ENCODE results near the gene PLPP2. TPM values are rescaled to one million over a fixed set of nuclear protein-coding genes. Genes with fewer than 3 reads are reported as not detected.
"Not testable (repeated sequence)": the region's sequence is repeated elsewhere in the genome, so short reads cannot be mapped to it uniquely, and the experiment has no call there.

PLPP2 gene
- total RNA-seq, 2 experiments from 2014 or later: not detected

GRCh38 chr19:275958-276646, 15.1 kb downstream of the PLPP2 start:
- Mint-ChIP-seq H3K4me3 (no peak overlapping the region), H3K9me3 (no peaks in the 10 kb centered on the region), H3K4me1 (no peaks in the 10 kb centered on the region), H3K27ac (no peak overlapping the region), H3K36me3 (no peaks in the 10 kb centered on the region), H3K27me3 (peaks cover 55% of the 10 kb centered on the region)
- no peak for DNase-seq

- H3K4me1 Mint-ChIP-seq: no peaks in the 10 kb centered on the region
- H3K27me3 Mint-ChIP-seq: peaks cover 58% of the 10 kb centered on the region
- no peak for DNase-seq
- H3K9me3 Mint-ChIP-seq: no peaks in the 10 kb centered on the region
- no peaks in the 10 kb centered on the region for H3K36me3 Mint-ChIP-seq
- no peak overlapping the region for H3K27ac Mint-ChIP-seq
- H3K4me3 Mint-ChIP-seq: no peak overlapping the region
Measured at GRCh38 chr19:275000-275399, 16.2 kb downstream of the PLPP2 start.

GRCh38 chr19:273393-273792, 17.8 kb downstream of the PLPP2 start:
- no peaks in the 10 kb centered on the region for H3K4me1 Mint-ChIP-seq
- no peaks in the 10 kb centered on the region for H3K9me3 Mint-ChIP-seq
- peaks cover 68% of the 10 kb centered on the region for H3K27me3 Mint-ChIP-seq
- H3K27ac Mint-ChIP-seq: no peak overlapping the region
- no peak overlapping the region for H3K4me3 Mint-ChIP-seq
- DNase-seq: no peak
- H3K36me3 Mint-ChIP-seq: no peaks in the 10 kb centered on the region

- H3K27ac Mint-ChIP-seq: no peak overlapping the region
- peaks cover 67% of the 10 kb centered on the region for H3K27me3 Mint-ChIP-seq
- no peaks in the 10 kb centered on the region for H3K9me3 Mint-ChIP-seq
- no peak overlapping the region for H3K4me3 Mint-ChIP-seq
- no peak for DNase-seq
- H3K36me3 Mint-ChIP-seq: no peaks in the 10 kb centered on the region
- peaks cover 5% of the 10 kb centered on the region for H3K4me1 Mint-ChIP-seq
Measured at GRCh38 chr19:271856-272255, 19.3 kb downstream of the PLPP2 start.

- not testable (repeated sequence) for H3K4me3 Mint-ChIP-seq, H3K9me3 Mint-ChIP-seq, DNase-seq, H3K36me3 Mint-ChIP-seq, H3K27ac Mint-ChIP-seq
- Mint-ChIP-seq H3K27me3 (peaks cover 70% of the 10 kb centered on the region), H3K4me1 (peaks cover 10% of the 10 kb centered on the region)
Measured at GRCh38 chr19:270766-271318, 20.4 kb downstream of the PLPP2 start.

- H3K27me3 Mint-ChIP-seq: peaks cover 73% of the 10 kb centered on the region
- H3K27ac Mint-ChIP-seq: no peak overlapping the region
- no peaks in the 10 kb centered on the region for H3K36me3 Mint-ChIP-seq
- H3K9me3 Mint-ChIP-seq: no peaks in the 10 kb centered on the region
- H3K4me1 Mint-ChIP-seq: peaks cover 10% of the 10 kb centered on the region
- H3K4me3 Mint-ChIP-seq: no peak overlapping the region
- no peak for DNase-seq
Measured at GRCh38 chr19:269241-269640, 22.0 kb downstream of the PLPP2 start.

GRCh38 chr19:262125-262524, 29.1 kb downstream of the PLPP2 start:
- no peak overlapping the region for H3K4me3 Mint-ChIP-seq
- no peaks in the 10 kb centered on the region for H3K9me3 Mint-ChIP-seq
- no peaks in the 10 kb centered on the region for H3K36me3 Mint-ChIP-seq
- peak overlapping the region; percentile 79 for H3K27ac Mint-ChIP-seq
- H3K27me3 Mint-ChIP-seq: peaks cover 50% of the 10 kb centered on the region
- no peak for DNase-seq
- H3K4me1 Mint-ChIP-seq: peaks cover 15% of the 10 kb centered on the region

GRCh38 chr19:256804-257203, 34.4 kb downstream of the PLPP2 start:
- H3K27me3 Mint-ChIP-seq: peaks cover 49% of the 10 kb centered on the region
- not testable (repeated sequence) for H3K4me3 Mint-ChIP-seq, H3K27ac Mint-ChIP-seq, H3K9me3 Mint-ChIP-seq, H3K4me1 Mint-ChIP-seq, H3K36me3 Mint-ChIP-seq, DNase-seq

- H3K4me1 Mint-ChIP-seq, DNase-seq, H3K27ac Mint-ChIP-seq, H3K36me3 Mint-ChIP-seq, H3K9me3 Mint-ChIP-seq, H3K4me3 Mint-ChIP-seq: not testable (repeated sequence)
- H3K27me3 Mint-ChIP-seq: peaks cover 47% of the 10 kb centered on the region
Measured at GRCh38 chr19:252421-253186, 38.6 kb downstream of the PLPP2 start.

- peaks cover 3% of the 10 kb centered on the region for H3K27me3 Mint-ChIP-seq
- H3K4me1 Mint-ChIP-seq: no peaks in the 10 kb centered on the region
- peak; percentile 47 for DNase-seq
- H3K36me3 Mint-ChIP-seq: no peaks in the 10 kb centered on the region
- no peak overlapping the region for H3K4me3 Mint-ChIP-seq
- H3K27ac Mint-ChIP-seq: no peak overlapping the region
- no peaks in the 10 kb centered on the region for H3K9me3 Mint-ChIP-seq
Measured at GRCh38 chr19:246551-246950, 44.7 kb downstream of the PLPP2 start.

GRCh38 chr19:245900-246299, 45.3 kb downstream of the PLPP2 start:
- not testable (repeated sequence) for H3K4me1 Mint-ChIP-seq, H3K36me3 Mint-ChIP-seq, H3K27ac Mint-ChIP-seq, H3K27me3 Mint-ChIP-seq, DNase-seq, H3K9me3 Mint-ChIP-seq
- H3K4me3 Mint-ChIP-seq: peak overlapping the region; percentile 37

GRCh38 chr19:245457-245856, 45.7 kb downstream of the PLPP2 start:
- Mint-ChIP-seq H3K36me3 (no peaks in the 10 kb centered on the region), H3K27ac (no peak overlapping the region), H3K4me1 (no peaks in the 10 kb centered on the region), H3K9me3 (no peaks in the 10 kb centered on the region), H3K4me3 (no peak overlapping the region), H3K27me3 (no peaks in the 10 kb centered on the region)
- no peak for DNase-seq

Other genes starting within 250 kb of the PLPP2 start
- gene OR4F17, start 184.3 kb downstream of the PLPP2 start, total RNA-seq: not detected
- gene MIER2, start 53.4 kb upstream of the PLPP2 start, total RNA-seq: 10 to 100 TPM; 17.2 to 18.6 TPM
- gene C2CD4C, start 117.7 kb upstream of the PLPP2 start, total RNA-seq: under 1 TPM; 0.12 to 0.19 TPM
- gene SHC2, start 169.6 kb upstream of the PLPP2 start, total RNA-seq: under 1 TPM in 1 of 2 experiments, not detected in 1; 0.32 TPM
- gene MADCAM1, start 205.1 kb upstream of the PLPP2 start, total RNA-seq: under 1 TPM in 1 of 2 experiments, not detected in 1; 0.21 TPM
- gene TPGS1, start 216.1 kb upstream of the PLPP2 start, total RNA-seq: 10 to 100 TPM in 1 of 2 experiments, 1 to 10 TPM in 1; 9.3 to 10.3 TPM
- 10 to 100 TPM; 46.5 to 48.8 TPM for gene CDC34, start 240.4 kb upstream of the PLPP2 start, total RNA-seq